ENCODE data around the gene GPSM3. TPM values are rescaled to one million over a fixed set of nuclear protein-coding genes. Genes with fewer than 3 reads are reported as not detected.

GPSM3 gene
- total and polyA plus RNA-seq, 2 donors (not counting 3 experiments of a cell fraction or from before 2014, with no cell fraction given): 19.5 to 21.6 TPM

- intact Hi-C loops (cut with micrococcal nuclease): no loop called here
- POLR2A ChIA-PET: no interaction called here
- TF ChIP-seq POLR2A (IDR thresholded peaks at IDR 0.05; ENCODE audit: low read depth, low read length): no peak
- TF ChIP-seq GATA2 (IDR thresholded peaks at IDR 0.05; ENCODE audit: insufficient read depth, insufficient read length, low read depth, low read length): no peak
- no peak for TF ChIP-seq MYC (IDR thresholded peaks at IDR 0.05; ENCODE audit: low read depth, low read length)
- no peak for TF ChIP-seq CTCF (IDR thresholded peaks at IDR 0.05; ENCODE audit: extremely low read depth in 1 of 2, insufficient read depth in 1 of 2, low read depth in 1 of 2, low read length in 2 of 2)
- TF ChIP-seq POLR2AphosphoS5 (IDR thresholded peaks at IDR 0.05; ENCODE audit: insufficient read depth, low read depth, low read length): no peak
- no peak for DNase-seq (ENCODE audit: low read depth, low spot score)
- no peaks in the 10 kb centered on the region for H4K20me1 ChIP-seq (replicated peaks; ENCODE audit: control insufficient read depth, extremely low read depth, insufficient read depth, low read length)
- H3K9me3 ChIP-seq (replicated peaks; ENCODE audit: control insufficient read depth, insufficient read depth, low read length): no peaks in the 10 kb centered on the region
- peaks cover 11% of the 10 kb centered on the region for H3K4me1 ChIP-seq (ENCODE audit: control insufficient read depth, extremely low read depth, insufficient read depth, low read length)
- no TSS peak for BruUV-seq (replicated peaks)
- no peak overlapping the region for H2AFZ ChIP-seq (ENCODE audit: low read depth, low read length)
- no peak overlapping the region for H3K4me3 ChIP-seq (replicated peaks in 1 of 3; ENCODE audit: insufficient read depth in 1 of 3, low read depth in 1 of 3, low read length in 3 of 3)
- no peaks in the 10 kb centered on the region for H3K27me3 ChIP-seq (ENCODE audit: control insufficient read depth in 2 of 2, insufficient read depth in 2 of 2, low read length in 2 of 2)
- CTCF ChIA-PET: interaction anchor here (0.6 kb wide), 1 partner anchor 434 kb away, joined by 3 read pairs; no protein-coding TSS in a partner anchor
- H3K27ac ChIP-seq (ENCODE audit: insufficient read depth, low read depth, low read length): no peak overlapping the region
- no peaks in the 10 kb centered on the region for H3K9me1 ChIP-seq (replicated peaks; ENCODE audit: control insufficient read depth, extremely low read depth, insufficient read depth, low read length)
- no peak for FAIRE-seq
- H3K9ac ChIP-seq (replicated peaks; ENCODE audit: extremely low read depth, insufficient read depth, low read length): no peak overlapping the region
- dilution Hi-C loops (cut with MboI; ENCODE audit: extremely low pct_ligation_motif_present, low sequenced_read_pairs): no loop called here
- no peak overlapping the region for H3K4me2 ChIP-seq (ENCODE audit: insufficient read depth, low read length)
- peaks cover 0 to 7% of the 10 kb centered on the region in 2 experiments for H3K36me3 ChIP-seq (ENCODE audit: control insufficient read depth in 2 of 2, extremely low read depth in 1 of 2, insufficient read depth in 2 of 2, low read length in 2 of 2)
- peaks cover 4% of the 10 kb centered on the region for H3K79me2 ChIP-seq (ENCODE audit: control insufficient read depth, insufficient read depth, low read length)
Measured at GRCh38 chr6:32158052-32158451, 34.4 kb downstream of the GPSM3 start.

GRCh38 chr6:32156891-32157290 lies 35.6 kb downstream of the GPSM3 start:
- dilution Hi-C loops (cut with MboI; ENCODE audit: extremely low pct_ligation_motif_present, low sequenced_read_pairs) (no loop called here), intact Hi-C loops (cut with micrococcal nuclease) (no loop called here)
- CTCF ChIA-PET: no interaction called here
- Histone ChIP-seq H4K20me1 (replicated peaks; ENCODE audit: control insufficient read depth, extremely low read depth, insufficient read depth, low read length) (no peaks in the 10 kb centered on the region), H3K79me2 (ENCODE audit: control insufficient read depth, insufficient read depth, low read length) (peaks cover 4% of the 10 kb centered on the region), H3K9me1 (replicated peaks; ENCODE audit: control insufficient read depth, extremely low read depth, insufficient read depth, low read length) (no peaks in the 10 kb centered on the region), H3K9ac (replicated peaks; ENCODE audit: extremely low read depth, insufficient read depth, low read length) (no peak overlapping the region), H3K27ac (ENCODE audit: insufficient read depth, low read depth, low read length) (no peak overlapping the region), H3K27me3 (ENCODE audit: control insufficient read depth in 2 of 2, insufficient read depth in 2 of 2, low read length in 2 of 2) (peaks cover 0 to 4% of the 10 kb centered on the region in 2 experiments), H3K4me2 (ENCODE audit: insufficient read depth, low read length) (no peak overlapping the region), H3K4me3 (replicated peaks in 1 of 3; ENCODE audit: insufficient read depth in 1 of 3, low read depth in 1 of 3, low read length in 3 of 3) (no peak overlapping the region), H2AFZ (ENCODE audit: low read depth, low read length) (no peak overlapping the region), H3K4me1 (ENCODE audit: control insufficient read depth, extremely low read depth, insufficient read depth, low read length) (peaks cover 21% of the 10 kb centered on the region), H3K9me3 (replicated peaks; ENCODE audit: control insufficient read depth, insufficient read depth, low read length) (no peaks in the 10 kb centered on the region), H3K36me3 (ENCODE audit: control insufficient read depth in 2 of 2, extremely low read depth in 1 of 2, insufficient read depth in 2 of 2, low read length in 2 of 2) (peaks cover 0 to 7% of the 10 kb centered on the region in 2 experiments)
- no peak for TF ChIP-seq POLR2A (IDR thresholded peaks at IDR 0.05; ENCODE audit: low read depth, low read length)
- TF ChIP-seq MAX (IDR thresholded peaks at IDR 0.05; ENCODE audit: insufficient read depth, insufficient read length): no peak
- POLR2A ChIA-PET: no interaction called here
- FAIRE-seq (no peak), DNase-seq (ENCODE audit: low read depth, low spot score) (no peak)
- no TSS peak for BruUV-seq (replicated peaks)
